Activated gamma-delta T cell treated with anti-CD3 and anti-CD28 coated beads, Interleukin-2, amount 50 U/mL, for 16 hours (primary cell): ENCODE results near the gene OR6K2.

Source experiments
- DNase-seq: peaks from one replicate; pipeline ENCODE4 v3.0.0-alpha.2; 2020; ENCODE audit warnings: low read depth

The OR6K2 gene

DNA sequence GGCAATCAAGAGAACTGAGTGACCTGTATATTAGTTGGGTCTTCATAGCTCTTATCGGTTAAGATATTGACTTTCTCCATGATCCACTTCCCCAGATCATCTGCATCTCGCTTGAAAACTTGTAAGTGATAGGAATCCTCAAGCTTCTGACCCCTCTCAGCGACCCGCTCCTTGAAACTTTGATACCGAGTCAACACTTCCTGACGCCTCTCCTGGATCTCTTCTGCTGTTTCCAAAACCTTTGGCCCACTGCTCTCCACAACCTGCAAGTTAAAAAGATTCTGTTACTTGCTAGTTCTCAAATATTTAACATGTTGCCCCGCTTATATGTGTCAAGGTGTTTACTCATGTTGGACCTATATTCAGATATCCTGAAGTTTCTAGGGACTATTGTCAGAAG lies 15.4 kb downstream of the OR6K2 start:
- DNase-seq: no peak

DNA sequence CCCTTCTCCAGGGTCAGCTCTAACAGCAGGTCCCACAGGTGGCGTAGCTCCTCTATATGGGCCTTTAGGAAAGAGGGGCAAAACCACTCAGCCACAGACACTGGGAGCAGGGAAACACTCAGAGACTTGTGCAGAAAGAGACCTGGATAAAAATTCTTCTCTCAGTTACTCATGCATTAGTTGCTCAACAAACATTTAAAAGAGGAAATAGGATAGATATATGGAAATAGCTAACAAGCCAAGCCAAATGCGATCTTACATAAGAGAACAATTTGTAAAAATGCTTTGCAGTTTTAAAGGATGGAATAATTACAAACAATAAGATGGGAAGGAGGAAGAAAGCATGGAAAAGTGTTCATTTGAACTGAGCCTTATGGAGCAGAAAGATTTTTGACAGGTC lies 18.8 kb downstream of the OR6K2 start:
- no peak for DNase-seq

DNA sequence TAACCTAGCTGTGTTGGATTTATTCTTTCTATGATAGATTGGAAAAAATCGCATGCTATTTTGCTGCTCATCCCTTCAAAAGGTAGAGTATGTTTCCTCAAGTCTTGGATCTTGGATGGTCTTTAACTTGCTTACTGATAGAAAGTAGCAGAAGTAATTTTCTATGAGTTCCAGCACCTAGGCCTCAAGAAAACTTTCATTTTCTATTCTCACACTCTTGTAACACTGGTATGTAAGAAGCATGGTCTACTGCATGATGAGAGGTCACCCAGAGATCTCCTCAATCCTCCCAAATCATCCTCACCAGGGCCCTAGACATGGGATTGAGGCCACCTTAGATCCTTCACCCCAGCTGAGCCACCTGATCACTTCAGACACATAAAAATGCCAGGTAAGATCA lies 21.2 kb downstream of the OR6K2 start:
- DNase-seq: no peak

DNA sequence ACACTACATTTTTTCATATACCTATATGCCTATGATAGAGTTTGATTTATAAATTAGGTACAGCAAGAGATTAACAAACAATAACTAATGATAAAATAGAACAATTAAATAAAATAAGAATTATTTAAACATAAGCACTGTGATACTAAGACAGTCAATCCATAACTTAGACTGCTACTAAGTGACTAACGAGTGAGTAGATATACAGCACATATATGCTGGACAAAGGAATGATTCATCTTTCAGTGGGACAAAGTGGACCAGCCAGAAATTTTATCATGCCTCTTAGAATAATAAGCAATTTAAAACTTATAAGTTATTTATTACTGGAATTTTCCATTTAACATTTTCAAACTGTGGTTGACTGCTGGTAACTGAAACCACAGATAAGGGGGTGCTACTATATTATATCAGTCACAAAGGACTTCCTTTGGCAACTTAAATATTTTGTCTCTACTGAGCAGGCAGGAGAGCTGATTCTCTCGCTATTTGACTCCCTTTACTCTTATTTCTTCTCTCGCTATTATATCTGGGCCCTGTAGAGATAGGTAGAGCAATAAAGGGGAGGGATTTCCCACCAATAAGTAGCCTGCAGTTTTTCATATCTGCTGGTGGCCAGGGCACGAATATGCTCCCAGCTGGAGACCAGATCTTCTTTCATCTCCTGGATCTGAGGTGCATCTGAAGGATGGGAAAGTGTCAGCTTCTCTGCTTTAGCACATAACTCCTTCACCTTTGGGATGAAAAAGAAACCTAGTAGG lies 24.7 kb downstream of the OR6K2 start:
- DNase-seq: no peak

DNA sequence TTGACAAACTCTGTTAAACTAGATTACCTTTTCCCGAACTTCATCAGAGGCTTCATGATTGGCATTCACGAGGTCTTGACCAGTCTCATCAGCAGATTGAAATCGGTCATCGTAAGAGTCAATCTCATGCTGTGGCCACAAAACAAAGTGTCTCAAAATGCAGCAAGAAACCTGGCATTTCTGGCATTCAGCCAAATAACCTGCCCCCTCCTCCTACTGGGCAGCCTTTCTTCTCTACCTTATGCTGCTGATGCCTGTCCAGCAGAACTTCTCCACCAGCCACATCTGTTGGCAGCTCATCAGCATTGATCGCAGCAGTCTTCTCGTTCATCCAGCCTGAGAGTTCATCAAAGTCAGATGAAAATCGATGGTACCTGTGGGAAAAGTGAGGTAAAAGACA lies 26.1 kb downstream of the OR6K2 start:
- DNase-seq: no peak

DNA sequence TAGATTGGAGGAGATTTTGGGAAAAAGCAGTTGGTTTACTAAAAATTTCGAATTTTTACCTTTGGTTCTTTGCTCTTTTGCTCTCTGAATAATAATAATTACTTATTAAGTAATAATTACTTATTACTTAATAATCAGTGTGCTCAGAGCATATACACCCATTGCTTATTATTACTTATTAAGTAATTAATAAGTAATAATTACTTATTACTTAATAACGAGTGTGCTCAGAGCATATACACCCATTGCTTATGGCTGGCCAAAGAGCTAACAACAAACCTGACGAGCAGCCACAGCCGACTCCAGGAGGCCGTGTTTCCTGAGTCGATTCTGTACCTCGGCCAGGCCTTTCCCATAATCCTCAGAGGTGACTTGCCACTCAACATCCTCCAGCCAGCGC lies 34.4 kb downstream of the OR6K2 start:
- no peak for DNase-seq

DNA sequence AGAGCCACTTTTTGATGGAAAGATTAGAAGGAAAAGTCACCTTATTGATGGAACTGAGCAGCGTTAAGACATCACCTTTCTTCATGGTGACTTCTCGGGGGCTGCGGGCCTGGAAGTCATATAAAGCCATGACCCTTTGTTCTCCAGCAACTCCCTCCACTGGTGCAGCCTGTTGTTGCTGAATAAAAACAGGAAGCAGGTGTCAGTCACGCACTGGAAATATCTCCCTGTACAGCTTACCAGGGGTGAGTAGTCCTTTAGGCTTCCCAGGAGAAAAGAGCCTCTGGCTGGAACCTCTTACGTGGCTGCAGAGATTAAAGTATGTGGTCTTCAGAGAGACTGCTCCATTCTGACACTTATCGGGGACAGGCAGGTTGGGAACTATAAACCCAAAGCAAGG lies 45.9 kb downstream of the OR6K2 start:
- no peak for DNase-seq

DNA sequence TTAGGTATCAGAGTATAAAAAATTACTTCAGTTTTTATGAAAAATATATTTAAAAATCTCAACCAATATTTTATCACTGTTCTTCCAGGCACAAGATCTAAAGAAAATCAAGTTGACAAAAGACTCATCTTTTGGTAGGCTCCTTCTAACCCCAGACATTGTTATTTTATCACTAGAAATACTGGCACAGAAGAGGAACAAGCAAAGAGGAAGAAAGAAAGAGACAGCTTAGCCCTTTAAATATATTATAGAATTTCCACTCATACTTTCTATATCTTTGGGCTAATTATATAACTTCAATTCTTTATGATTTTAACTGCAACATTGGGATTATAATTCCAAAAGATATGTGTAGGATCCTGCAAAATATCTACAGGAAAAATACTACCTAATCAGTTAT lies 46.4 kb downstream of the OR6K2 start:
- DNase-seq: no peak

DNA sequence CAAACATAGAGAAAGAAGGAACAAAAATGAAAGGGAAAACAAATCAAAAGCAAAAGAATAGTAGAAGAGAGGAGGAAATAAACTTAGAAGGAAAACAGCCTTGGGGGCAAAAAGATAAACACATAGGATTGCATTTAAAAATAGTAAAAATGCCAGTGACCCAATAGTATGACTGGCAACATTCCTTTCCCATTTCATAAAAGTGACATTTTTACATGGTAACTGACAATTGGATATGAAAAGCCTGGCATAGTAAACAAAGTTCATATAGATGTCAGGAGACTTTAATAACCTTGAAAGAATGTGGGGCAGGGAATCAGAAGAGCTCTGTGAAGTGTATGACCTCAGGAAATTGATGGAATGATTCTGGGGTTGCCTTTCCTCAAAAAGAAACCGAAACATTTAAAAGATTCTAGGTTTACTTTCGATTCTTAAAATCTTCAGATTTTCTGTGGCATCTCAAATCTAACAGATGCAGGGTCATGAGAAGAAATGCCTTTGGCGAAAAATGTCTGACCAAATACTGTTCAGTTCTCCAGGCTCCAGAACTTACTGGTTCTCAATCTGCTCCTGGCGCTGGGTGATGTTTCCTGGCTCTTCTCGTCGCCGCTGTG lies 47.6 kb downstream of the OR6K2 start:
- no peak for DNase-seq
